ENCODE data around the gene PMM2.

DNA sequence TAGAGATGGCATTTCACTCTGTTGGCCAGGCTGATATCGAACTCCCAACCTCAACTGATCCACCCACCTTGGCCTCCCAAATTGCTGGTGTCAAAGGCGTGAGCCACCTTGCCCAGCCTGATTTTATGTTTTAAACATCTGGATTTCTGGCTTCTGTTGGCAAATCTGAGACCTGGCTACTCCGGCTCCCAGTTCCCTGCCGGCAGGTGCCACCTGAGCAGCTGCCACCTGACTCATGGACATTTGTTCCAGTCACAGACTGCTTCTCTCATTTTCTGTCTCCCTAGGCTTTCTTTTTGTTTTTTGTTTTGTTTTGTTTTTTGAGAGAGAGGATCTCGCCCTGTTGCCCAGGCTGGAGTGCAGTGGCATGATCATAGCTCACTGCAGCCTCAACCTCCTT, 9.6 kb downstream of the PMM2 start:
- TF ChIP-seq, protein P1, sequence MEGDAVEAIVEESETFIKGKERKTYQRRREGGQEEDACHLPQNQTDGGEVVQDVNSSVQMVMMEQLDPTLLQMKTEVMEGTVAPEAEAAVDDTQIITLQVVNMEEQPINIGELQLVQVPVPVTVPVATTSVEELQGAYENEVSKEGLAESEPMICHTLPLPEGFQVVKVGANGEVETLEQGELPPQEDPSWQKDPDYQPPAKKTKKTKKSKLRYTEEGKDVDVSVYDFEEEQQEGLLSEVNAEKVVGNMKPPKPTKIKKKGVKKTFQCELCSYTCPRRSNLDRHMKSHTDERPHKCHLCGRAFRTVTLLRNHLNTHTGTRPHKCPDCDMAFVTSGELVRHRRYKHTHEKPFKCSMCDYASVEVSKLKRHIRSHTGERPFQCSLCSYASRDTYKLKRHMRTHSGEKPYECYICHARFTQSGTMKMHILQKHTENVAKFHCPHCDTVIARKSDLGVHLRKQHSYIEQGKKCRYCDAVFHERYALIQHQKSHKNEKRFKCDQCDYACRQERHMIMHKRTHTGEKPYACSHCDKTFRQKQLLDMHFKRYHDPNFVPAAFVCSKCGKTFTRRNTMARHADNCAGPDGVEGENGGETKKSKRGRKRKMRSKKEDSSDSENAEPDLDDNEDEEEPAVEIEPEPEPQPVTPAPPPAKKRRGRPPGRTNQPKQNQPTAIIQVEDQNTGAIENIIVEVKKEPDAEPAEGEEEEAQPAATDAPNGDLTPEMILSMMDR (IDR thresholded peaks at IDR 0.05; ENCODE audit: low read depth, low read length) = no peak
- TF ChIP-seq POLR2A (IDR thresholded peaks at IDR 0.05; ENCODE audit: extremely low read depth, insufficient read length) (no peak), MYC (IDR thresholded peaks at IDR 0.05; ENCODE audit: low read depth, low read length) (no peak)
- TF ChIP-seq, protein P2, sequence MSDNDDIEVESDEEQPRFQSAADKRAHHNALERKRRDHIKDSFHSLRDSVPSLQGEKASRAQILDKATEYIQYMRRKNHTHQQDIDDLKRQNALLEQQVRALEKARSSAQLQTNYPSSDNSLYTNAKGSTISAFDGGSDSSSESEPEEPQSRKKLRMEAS (IDR thresholded peaks at IDR 0.05; ENCODE audit: low read depth, low read length) = no peak

Measured in NB4 (cell line).